ENCODE results near the gene RAB9A.

- TF ChIP-seq FOXO4 (CRISPR knock-in tag; IDR thresholded peaks at IDR 0.05) (no peak), MCM5 (IDR thresholded peaks at IDR 0.05; ENCODE audit: low read depth) (no peak), ZBTB33 (CRISPR knock-in tag; IDR thresholded peaks at IDR 0.05) (no peak), ZNF830 (CRISPR knock-in tag; IDR thresholded peaks at IDR 0.05) (no peak), ZNF121 (CRISPR knock-in tag; conservative IDR thresholded peaks at IDR 0.05) (no peak), CTCF (IDR thresholded peaks at IDR 0.05 in 2 of 3, conservative IDR thresholded peaks at IDR 0.05 in 1 of 3; ENCODE audit: insufficient read depth in 2 of 3, low read depth in 1 of 3, low read length in 3 of 3) (peak; percentile 52 to 72 (median 55); a peak in 5 of 6 replicates), CEBPZ (IDR thresholded peaks at IDR 0.05; ENCODE audit: borderline replicate concordance, low read depth, low read length) (no peak), NFE2L1 (tag; IDR thresholded peaks at IDR 0.05; ENCODE audit: borderline replicate concordance, low read depth) (no peak), CBX2 (IDR thresholded peaks at IDR 0.05; ENCODE audit: insufficient read depth, low read length, poor library complexity, severe bottlenecking) (no peak), CHD4 (IDR thresholded peaks at IDR 0.05; ENCODE audit: insufficient read depth, insufficient replicate concordance, low read depth, low read length, poor library complexity, severe bottlenecking) (no peak), EWSR1 (IDR thresholded peaks at IDR 0.05; ENCODE audit: borderline replicate concordance, low read depth, partially characterized antibody) (no peak)
Observed at GRCh38 chrX:13658602-13659001, 30.3 kb upstream of the RAB9A start.
